Placental pericyte (primary cell): ENCODE results near the gene TECPR2. TPM values are rescaled to one million over a fixed set of nuclear protein-coding genes. Genes with fewer than 3 reads are reported as not detected.

ENCODE experiments used
- small RNA-seq: library from RNA; depleted of rRNA; stranded (forward); fragments of <200 nt; gene quantifications from one replicate; pipeline ENCODE3, GENCODE V24; 2012; ENCODE audit warnings: low replicate concordance
- total RNA-seq: library from RNA; depleted of rRNA; stranded (reverse); fragments of >200 nt; gene quantifications from 2 replicates; pipeline ENCODE4 v1.2.3, GENCODE V29; 2012

The TECPR2 gene
- 16.6 and 21.5 TPM in 2 replicates for total RNA-seq

DNA sequence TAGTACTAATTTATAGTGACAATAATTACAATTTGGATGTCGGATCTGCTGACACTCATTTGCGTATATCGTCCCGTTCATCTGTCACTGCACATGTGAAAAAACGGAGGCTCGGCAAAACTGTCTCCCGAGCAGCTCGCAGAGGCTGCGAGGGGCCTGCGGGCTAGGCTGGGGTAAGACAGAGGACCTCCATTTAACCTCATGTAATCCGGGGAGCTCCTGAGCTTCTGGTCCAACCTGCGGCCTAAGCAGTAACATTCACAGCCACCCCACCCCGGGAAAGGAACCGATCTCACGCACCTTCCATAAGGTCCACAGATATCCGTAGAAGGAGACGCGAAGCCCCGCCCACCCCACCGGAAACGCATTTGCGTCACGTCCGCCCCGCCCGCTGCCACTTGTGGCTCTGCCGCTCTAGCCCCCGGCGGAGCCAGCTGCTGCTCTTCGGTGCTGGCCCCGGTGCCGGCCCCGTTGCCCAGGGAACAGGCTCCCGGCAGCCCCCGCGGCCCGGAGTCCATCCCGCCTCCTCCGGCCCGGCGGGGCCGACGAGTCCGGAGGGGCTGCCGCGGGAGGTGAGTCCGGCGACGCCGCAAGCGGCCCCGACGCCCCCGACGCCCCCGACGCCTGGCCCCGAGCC lies at the start of gene TECPR2, which contains the start of gene CINP:
TECPR2 (plus strand) TSS at position 397 of the 637 bp plus-strand sequence. CDS start 13,781 bp downstream, outside the sequence.
CINP (minus strand) TSS at position 346 of the 637 bp plus-strand sequence; CDS start at position 307, 39 bp downstream.

DNA sequence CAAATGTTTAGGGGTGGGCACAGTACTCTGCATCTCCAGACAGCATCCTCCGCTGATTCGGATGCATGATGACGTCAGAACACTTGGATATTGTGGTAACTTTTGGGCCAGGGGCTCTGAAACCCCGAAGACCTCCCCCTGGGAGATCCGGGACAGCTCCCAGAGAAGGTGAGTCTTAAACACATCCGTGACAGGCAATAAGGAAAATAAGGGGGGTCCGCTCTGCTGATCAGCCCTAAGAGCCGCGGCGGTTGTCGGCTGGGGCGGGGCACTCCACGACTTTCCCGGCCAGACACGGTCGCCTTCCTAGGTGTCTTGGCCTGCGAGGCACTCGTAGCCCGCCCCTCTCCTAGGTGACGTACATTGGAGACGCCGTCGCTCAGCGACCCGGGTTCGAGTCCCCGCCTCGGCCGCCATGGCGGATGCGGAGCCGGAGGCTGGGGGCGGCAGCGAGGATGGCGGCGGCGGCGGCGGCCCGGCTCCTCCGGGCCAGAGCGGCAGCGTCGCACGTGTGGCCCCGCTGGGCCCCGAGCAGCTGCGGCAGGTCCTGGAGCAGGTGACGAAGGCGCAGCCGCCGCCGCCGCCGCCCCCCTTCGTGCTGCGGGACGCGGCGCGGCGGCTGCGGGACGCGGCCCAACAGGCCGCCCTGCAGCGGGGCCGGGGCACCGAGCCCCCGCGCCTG lies 43.2 kb upstream of the TECPR2 start, which contains the start of gene ZNF839:
ZNF839 (plus strand) TSS at position 396 of the 682 bp plus-strand sequence; CDS start at position 416, 20 bp downstream.

GRCh38 chr14:102509746-102510615 lies 147.2 kb downstream of the TECPR2 start, which contains the start of gene ANKRD9:
TSS of gene ANKRD9 (minus strand) at chr14:102509776. CDS start at chr14:102507889, 1,887 bp downstream.

Small RNA genes within 50 kb of the gene (small RNA-seq; reads per million reads assigned to genes)
- not detected for gene MIR4309

Other genes starting within 250 kb of the TECPR2 start
- gene WDR20, start 223.0 kb upstream of the TECPR2 start, total RNA-seq: 11.6 and 27.5 TPM in 2 replicates
- 11.8 and 21.6 TPM in 2 replicates for gene MOK, start 57.8 kb upstream of the TECPR2 start, total RNA-seq
- gene ZNF839, start 43.2 kb upstream of the TECPR2 start, total RNA-seq: 8.8 and 10.9 TPM in 2 replicates
- 41.8 and 58.8 TPM in 2 replicates for gene CINP, start 51 bp upstream of the TECPR2 start, total RNA-seq
- gene ANKRD9, start 146.8 kb downstream of the TECPR2 start, total RNA-seq: 12.0 and 34.5 TPM in 2 replicates
- gene RCOR1, start 229.7 kb downstream of the TECPR2 start, total RNA-seq: 17.9 and 20.8 TPM in 2 replicates